GM06990 (cell line): ENCODE results near the gene TRERF1.

Experiments
- DNase-seq: peaks from one replicate; pipeline ENCODE4 v3.0.0-alpha.2; 2011; ENCODE audit not compliant: insufficient read length; ENCODE audit errors: extremely low read depth
- H3K27me3 ChIP-seq: replicated peaks from 2 replicates; pipeline ENCODE4 v1.6.0; 2011; ENCODE audit warnings: low read length; ENCODE audit not compliant: control insufficient read depth, insufficient read depth
- H3K36me3 ChIP-seq: 2 replicates; pipeline ENCODE4 v1.5.1; 2011; ENCODE audit warnings: low read length; ENCODE audit not compliant: control insufficient read depth, insufficient read depth
- H3K4me3 ChIP-seq: replicated peaks from 2 replicates; pipeline ENCODE4 v1.5.1; 2011; ENCODE audit warnings: low read depth, mild to moderate bottlenecking, control low read depth, low read length
- TF ChIP-seq, protein P1 (sequence below): IDR thresholded peaks from 2 replicates; pipeline ENCODE4 v1.5.1; 2011; ENCODE audit warnings: low read length, control low read depth, mild to moderate bottlenecking, inconsistent platforms; ENCODE audit not compliant: insufficient read depth, poor library complexity, severe bottlenecking

Gene TRERF1

DNA sequence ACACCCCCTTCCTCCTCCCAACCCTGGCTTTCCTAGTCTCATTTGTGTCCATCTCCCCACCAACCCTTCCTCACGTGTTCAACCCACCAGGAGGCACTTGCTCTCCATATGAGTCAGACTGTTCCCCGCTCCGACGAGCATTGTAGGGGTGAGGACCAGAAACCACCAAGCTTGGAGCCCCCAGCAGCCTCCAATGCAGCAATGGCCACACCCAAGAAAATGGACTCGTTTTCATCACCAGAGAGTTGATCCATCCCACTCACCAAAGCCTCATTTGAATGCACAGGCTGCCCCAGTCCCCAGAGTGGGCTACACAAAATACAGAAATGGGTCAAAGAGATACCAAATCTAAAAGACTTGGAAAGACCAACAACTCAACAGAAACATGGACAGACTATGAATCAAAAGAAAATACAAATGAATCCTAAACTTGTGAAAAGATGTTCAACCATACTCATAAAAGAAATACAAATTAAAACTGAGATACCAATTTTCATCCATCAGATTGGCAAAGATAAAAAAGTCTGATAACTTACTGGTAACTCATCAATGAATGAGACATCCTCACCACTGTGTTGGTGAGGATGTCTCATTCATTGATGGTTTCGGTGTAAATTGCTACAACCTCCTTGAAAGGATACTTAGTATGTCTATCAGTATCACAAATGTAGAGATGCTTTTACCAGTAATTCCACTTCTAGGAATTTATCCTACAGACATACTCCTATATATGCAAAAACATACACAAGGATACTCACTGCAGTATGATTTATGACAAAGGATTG is 68.1 kb downstream of the TRERF1 start:
- Histone ChIP-seq H3K4me3 (no peak overlapping the region), H3K27me3 (no peaks in the 10 kb centered on the region), H3K36me3 (no peaks in the 10 kb centered on the region)
- DNase-seq = no peak
- TF ChIP-seq, protein P1, sequence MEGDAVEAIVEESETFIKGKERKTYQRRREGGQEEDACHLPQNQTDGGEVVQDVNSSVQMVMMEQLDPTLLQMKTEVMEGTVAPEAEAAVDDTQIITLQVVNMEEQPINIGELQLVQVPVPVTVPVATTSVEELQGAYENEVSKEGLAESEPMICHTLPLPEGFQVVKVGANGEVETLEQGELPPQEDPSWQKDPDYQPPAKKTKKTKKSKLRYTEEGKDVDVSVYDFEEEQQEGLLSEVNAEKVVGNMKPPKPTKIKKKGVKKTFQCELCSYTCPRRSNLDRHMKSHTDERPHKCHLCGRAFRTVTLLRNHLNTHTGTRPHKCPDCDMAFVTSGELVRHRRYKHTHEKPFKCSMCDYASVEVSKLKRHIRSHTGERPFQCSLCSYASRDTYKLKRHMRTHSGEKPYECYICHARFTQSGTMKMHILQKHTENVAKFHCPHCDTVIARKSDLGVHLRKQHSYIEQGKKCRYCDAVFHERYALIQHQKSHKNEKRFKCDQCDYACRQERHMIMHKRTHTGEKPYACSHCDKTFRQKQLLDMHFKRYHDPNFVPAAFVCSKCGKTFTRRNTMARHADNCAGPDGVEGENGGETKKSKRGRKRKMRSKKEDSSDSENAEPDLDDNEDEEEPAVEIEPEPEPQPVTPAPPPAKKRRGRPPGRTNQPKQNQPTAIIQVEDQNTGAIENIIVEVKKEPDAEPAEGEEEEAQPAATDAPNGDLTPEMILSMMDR = no peak

DNA sequence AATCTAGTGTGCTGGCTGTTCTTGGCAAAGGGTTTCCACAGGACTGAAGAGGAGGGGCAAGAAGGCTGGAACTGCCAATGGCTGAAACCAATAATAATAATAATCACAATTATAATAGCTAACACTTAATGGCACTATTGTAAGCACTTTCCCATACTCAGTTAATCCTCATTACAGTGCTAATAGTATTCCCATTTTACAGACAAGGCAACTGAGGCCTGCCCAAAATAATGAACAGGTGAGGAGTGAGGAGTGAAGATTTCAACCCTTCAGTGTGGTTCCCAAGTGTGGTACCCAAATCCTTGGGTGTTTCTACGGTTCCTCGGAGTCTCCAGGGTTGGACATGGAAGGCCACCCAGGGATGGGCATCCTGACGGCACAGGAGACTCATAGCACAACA is 69.9 kb downstream of the TRERF1 start:
- no peaks in the 10 kb centered on the region for H3K27me3 ChIP-seq
- no peak for DNase-seq
- no peak overlapping the region for H3K4me3 ChIP-seq
- no peaks in the 10 kb centered on the region for H3K36me3 ChIP-seq
- TF ChIP-seq, protein P1 = no peak

DNA sequence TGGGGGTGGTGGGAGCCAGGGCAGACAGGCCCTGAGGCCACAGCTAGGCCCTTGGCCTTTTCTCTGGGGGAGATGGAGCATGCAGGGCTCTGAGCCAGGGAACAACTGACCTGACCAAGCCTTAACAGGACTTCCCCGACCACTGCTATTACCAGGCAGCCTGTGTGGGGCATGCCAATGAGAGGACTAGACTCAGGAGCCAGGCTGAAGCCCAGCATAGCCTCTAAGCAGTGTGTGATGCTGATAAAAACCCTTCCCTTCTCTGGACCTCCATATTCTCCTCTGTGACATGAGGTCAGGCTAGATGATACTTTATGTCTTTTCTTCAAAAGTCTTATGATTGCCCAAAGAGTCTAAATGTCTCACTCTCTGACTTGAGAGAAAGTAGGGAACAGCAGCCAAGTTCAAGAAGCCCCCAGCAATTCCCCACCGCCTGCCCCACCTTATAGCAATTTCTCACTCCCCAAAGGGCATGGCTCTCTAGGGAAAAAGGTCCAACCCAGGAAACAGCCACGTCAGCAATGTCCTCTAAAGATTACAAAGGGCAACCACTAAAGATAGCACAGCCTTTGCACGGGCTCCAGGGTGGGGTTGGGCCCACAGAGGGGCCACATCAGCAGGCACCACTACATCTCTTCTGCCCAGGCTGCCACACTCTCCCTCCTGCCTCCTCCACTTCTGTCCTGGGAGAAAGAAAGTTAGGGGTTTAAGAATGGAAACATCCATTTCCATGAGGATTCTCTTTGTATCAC is 71.3 kb downstream of the TRERF1 start:
- no peaks in the 10 kb centered on the region for H3K27me3 ChIP-seq
- no peak overlapping the region for H3K4me3 ChIP-seq
- TF ChIP-seq, protein P1 = no peak
- no peaks in the 10 kb centered on the region for H3K36me3 ChIP-seq
- DNase-seq = no peak

DNA sequence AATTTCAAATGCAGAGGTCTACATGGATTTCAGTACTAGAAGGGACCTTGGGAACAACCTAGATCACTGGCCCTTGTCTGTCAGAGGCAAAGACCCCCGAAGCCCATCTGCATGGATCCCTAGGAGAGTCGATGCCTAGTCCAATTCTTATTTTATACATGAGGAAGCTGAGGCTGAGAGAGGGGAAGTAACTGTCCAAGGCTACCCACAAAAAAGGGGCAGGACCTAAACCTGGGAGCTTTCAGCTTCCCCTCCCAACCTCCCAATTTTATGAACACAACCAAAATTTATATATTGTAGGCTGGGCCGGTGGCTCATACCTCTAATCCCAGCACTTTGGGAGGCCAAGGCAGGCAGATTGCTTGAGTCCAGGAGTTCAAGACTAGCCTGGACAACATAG is 73.2 kb downstream of the TRERF1 start:
- Histone ChIP-seq H3K36me3 (no peaks in the 10 kb centered on the region), H3K4me3 (no peak overlapping the region), H3K27me3 (no peaks in the 10 kb centered on the region)
- no peak for DNase-seq
- TF ChIP-seq, protein P1 = no peak

DNA sequence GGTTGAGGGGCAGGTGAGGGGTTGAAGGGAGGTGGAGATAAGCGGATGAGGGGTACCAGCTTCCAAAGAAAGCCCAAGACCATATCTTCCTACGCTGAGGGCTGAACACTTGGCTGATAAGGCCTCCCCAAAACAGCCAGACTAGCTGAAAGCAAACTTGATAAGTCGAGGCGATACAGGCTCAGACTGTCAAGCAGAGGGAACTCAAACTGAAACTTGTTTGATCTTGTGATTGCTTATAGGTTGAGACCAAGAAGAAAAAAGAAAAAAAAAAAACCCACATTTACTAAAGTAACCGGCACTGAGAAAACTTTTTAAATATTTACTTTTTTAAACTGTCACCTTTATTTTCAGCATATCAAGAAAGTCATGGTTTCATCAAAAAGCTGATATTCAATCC is 73.6 kb downstream of the TRERF1 start:
- no peaks in the 10 kb centered on the region for H3K36me3 ChIP-seq
- no peaks in the 10 kb centered on the region for H3K27me3 ChIP-seq
- H3K4me3 ChIP-seq = no peak overlapping the region
- no peak for DNase-seq
- TF ChIP-seq, protein P1 = no peak
